Measurements from ENCODE around the gene HNRNPLL.
"Not testable (repeated sequence)": the region's sequence is repeated elsewhere in the genome, so short reads cannot be mapped to it uniquely, and the experiment has no call there.

Gene HNRNPLL

DNA sequence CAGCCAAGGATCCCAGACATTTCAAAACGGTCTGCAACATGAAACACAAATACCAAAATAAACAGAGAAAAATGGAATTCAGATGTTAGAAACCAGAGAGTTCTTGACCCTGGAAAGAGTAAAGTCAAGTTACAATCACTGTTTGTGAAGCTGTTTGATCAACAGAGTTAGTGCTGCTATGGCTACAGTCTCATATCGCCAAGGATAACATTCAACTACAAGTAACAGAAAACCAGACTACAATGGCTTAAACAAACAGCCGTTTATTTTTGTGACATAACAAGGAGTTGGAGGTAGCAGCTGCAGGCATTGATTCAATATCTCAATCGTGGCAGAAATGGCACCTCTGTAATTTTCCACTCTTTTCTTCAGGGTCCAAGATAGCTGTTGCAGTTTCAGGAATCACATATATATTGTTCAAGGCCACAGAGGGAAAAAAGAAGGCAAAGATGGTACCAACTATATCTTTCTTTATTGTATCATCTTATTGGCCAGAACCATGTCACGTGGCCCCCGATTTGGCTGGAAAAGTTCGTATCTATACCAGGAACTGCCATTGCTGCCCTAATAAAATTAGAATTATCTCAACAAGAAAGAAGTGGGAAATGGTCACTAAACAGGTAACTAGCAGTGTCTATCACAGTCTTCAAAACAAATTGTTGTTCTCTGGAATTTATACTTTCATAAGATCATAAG, 17.7 kb upstream of the HNRNPLL start:
- in situ Hi-C loops (cut with HindIII; ENCODE audit: low sequenced_read_pairs): no loop called here

DNA sequence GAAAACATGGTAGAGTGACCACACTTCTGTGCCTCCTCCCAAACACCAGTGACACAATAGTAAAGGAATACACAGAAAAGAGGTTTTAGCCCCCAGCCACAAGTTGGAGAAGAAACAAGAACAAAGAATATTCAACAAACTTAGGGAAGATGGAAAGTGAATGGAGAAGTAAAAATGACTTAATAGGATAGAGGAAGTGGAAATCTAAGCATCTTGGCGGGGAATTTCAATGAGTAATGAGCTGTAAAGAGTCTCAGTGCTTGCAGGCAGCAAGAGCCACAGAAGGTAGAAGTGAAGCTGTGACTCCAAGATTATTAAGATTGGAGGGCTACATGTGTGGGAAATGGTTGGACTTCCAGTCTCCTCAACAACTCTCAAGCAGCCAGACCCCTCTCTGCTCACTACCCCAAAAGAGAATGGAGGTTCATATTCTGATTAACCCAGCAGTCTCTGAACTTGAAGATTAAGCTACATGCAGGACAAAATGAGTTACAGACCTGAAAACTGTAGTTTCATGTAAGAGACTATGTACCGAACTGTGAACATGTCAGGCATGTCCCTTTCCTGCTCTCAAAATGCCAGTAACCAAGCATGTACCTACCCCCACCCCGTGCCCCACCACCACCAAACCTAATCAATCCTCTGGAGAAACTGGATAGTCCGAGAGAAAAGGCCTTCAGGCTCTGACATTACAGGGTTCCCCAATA, 16.9 kb upstream of the HNRNPLL start:
- in situ Hi-C loops (cut with HindIII; ENCODE audit: low sequenced_read_pairs): no loop called here

DNA sequence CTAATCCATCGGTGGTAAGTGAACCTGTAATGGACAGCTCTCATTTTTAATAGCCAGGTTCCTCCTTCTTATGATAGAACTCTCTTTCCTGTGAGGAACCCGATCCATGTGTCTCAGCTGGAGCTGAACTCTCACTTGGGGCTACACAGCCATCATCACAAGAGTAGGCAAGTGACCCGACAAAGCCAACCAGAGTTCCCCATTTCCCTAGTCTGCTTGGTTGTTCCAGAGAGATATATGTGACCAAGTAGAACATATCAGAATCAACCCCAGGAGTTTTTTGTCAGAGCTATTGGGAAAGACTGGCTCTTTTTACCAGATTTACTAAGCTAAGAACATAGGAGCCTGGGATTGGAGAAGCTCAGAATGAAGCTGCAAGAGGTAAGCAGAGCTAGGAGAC, 14.6 kb upstream of the HNRNPLL start:
- in situ Hi-C loops (cut with HindIII; ENCODE audit: low sequenced_read_pairs): no loop called here

DNA sequence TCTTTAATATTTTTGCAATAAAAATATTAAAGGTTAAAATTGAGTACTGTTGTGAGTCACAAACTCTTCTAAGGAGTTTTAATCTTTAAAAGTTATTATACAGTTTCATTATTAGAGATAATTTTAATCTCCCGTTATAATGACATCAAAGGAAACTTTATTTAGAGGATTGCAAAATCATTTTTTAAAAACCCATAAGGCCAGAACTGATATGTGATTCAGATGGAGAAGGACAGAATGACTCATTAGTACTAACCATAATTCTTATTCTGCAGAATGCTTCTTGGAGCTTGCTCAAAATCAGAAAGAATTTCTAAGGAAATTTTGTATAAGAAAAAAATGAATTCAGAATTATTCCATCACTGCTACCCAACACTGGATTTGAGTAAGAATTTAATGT, 12.5 kb upstream of the HNRNPLL start:
- in situ Hi-C loops (cut with HindIII; ENCODE audit: low sequenced_read_pairs): no loop called here

DNA sequence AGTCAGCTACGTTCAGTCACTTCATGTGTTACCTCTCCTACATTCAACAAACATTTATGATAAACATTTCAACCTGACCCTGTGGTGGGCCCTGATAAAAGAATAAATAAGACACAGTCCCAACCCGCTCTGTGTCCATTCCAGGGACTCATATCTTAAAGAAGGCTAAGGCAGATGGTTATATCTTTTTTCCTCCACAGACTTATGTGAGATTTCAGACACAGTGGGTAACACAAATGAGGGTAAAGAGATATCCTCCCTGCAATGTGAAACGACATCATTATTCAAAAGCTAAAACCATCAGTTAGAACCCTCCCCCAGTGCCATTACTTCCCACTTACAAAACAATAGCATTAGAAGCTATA, 11.1 kb upstream of the HNRNPLL start:
- in situ Hi-C loops (cut with HindIII; ENCODE audit: low sequenced_read_pairs): no loop called here

DNA sequence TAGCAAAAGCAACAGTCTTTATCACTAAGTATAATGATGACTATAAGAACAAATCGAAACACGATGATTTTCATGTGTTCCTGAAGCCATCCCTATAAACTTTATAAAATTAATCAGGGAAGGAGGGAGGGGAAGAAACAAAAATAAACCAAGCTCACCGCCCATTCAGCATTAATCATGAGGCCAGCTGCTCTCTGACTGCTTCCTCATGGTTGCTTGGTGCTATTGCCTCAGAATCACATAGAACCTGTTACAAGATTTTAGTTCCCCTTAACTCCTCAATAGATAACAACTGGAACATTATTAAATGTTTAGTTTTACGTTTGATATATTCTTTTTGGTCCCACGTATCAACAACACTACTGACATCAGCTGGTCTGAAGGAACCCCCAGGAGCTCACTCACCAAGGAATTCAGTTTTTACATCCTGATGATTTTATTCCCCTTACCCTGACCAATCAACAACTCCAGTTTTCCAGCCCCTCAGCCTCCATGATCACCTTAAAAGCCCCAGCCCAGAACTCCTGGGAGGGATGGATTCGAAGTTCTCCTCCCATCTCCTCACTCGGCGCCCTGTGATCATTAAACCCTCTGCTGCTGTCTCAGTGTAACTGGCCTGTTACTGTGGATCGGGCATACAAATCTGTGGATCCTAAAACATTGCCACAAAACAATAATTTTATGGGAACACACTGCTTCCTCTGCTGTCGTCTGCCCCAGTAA, 10.6 kb upstream of the HNRNPLL start:
- in situ Hi-C loops (cut with HindIII; ENCODE audit: low sequenced_read_pairs): no loop called here

DNA sequence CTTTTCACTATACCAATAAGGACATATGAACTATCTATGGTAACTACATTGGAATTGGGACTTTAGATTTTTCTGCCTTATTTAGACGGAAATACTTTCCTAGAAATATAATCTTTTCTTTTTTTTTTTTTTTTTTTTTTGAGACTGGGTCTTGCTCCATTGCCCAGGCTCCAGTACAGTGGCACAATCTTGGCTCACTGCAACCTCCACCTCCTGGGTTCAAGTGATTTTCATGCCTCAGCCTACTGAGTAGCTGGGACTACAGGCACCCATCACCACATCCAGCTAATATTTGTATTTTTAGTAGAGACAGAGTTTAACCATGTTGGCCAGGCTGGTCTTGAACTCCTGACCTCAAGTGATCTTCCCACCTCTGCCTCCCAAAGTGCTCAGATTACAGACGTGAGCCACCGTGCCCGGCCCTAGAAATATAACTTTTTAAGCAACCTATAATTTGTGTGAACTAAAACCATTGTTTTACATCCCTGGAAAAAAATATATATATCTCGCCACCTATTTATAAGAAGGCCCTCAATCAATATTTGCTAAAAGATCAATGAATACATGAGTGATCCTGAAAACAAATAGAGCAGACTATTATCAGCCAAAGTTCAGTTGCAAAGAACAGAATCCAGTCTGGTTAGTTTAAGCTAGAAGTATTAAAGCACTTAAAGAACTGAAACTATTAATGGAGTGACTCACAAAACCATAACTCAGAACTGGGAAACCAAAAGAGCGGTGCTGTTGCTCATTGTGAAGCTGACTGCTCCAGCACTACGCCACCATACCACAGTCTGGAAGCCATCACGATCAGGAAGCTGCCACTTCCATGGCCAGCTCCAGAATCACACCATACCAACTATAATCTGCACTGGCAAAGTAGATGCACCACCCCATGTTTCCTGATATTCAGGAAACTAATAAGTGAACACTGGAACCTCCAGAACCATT, 8.4 kb upstream of the HNRNPLL start:
- in situ Hi-C loops (cut with HindIII; ENCODE audit: low sequenced_read_pairs): no loop called here

DNA sequence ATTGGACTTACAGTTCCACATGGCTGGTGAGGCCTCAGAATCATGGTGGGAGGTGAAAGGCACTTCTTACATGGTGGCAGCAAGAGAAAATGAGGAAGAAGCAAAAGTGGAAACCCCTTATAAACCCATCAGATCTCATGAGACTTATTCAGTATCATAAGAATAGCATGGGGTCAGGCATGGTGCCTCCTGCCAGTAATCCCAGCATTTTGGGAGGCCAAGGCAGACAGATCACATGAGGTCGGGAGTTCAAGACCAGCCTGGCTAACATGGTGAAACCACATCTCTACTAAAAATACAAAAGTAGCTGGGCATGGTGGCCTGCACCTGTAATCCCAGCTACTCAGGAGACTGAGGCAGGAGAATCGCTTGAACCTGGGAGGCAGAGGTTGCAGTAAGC, 6.5 kb upstream of the HNRNPLL start:
- in situ Hi-C loops (cut with HindIII; ENCODE audit: low sequenced_read_pairs): not testable (repeated sequence)

DNA sequence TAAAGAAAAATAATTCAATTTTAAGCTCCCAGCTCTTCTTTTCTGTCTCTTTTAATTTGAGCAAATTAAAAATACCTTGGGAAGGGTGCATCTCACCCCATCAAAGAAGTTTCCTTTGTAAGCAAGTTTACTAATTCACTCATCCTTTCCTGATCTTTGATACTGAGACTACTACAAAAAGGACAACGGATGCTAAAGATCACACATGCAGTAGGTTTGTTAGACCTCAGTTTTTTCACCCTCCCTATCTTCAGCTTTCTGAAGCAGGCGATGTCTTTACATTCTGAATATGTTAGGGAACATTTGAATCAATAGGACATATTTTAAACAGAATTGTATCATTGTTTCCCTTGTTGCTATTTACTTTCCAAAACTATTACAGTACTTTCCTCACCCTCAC, 6.0 kb upstream of the HNRNPLL start:
- in situ Hi-C loops (cut with HindIII; ENCODE audit: low sequenced_read_pairs): no loop called here

DNA sequence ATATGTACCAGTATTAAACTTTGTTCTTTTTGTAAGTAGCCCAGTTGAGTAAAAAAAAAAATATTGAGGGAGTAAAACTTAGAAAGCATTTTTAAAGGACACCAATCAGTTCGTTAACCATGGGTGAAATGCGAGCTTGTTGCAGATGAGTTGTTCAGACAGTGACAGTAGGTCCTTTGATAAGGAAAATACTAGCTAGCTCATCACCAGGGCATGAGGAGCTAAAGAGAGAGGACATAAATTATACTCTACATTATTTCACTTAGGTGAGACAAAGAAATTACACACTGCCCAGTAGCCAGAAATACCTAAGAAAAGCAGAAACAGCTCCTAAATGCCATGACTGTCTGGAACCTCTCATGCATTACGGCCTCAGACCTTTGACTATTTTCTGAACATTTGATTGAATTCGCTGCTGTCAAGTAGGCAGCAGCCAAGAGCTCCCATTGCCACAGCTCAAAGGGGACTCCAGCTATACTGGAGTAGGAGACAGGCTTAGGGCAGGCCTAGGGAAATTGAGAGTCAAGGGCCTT, 2.6 kb upstream of the HNRNPLL start:
- in situ Hi-C loops (cut with HindIII; ENCODE audit: low sequenced_read_pairs): no loop called here

DNA sequence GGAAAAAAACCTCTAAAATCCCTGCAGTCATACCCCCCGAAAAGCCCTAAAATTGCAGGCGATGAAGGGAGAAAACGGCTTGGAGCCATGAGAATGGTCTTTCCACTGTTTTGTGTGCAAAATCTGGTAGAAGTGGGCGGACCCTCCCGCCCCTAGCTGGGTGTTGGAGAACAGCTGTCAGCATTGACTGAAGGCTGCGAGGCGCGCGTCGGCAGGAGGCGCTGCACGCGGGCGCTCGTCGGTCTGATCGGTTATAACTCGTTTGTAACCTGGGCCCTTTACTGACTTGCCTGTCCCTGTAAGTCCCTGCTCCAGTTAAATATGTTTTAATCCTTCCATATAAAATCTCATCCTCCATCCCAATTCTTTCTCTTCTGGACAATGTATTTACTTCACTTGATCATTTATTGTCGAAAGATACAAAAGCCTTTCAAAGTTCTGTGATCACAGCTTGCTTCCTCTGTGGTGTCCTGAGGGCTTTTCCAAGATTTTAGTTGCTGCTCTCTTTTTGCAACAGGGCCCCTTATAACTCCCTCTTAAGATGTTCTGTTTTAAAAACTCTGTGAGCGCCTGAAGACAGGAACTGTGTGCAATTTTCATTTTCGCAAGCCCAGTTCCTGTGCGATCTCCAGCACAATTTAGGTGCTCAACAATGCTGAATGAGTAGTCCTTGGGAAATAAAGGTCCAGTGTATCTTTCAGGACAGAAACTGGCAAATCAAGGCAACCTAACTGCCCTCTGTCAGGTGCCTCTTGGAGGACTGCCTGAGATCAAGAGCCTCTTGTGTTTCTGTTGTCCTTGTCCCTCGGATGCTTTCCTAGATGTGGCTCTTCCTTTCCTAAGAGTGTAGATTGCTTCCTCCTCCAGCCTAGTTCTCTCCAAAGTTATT, 918 bp upstream of the HNRNPLL start:
- in situ Hi-C loops (cut with HindIII; ENCODE audit: low sequenced_read_pairs): no loop called here

DNA sequence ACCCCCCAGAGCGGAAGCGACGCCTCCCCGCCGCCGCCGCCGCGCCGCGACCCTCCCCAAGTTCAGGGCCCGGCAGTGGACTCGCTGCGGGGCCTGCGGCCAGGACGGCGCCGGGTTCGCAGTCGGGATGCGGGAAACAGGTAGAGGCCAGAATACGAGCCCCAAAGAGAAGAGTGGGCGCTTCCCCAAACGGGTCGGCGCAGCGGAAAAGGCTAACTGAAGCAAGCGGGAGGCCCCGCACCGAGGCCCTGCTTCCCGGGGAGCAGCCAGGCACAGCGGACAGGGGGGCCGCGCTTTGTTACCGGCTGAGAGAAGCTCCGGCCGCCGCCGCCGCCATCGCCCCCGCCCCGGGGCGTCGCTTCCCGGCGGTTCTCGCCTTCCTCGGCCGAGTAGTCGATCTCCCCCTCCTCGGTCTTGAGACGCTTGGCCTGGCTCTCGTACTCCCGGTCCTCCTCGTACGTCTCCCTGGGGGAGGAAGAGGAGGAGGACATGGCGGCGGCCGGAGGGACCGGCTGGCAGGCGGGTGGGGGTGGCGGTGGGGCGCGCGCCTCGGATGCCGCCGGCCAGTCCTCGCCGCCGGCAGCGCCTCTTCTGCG, 494 bp downstream of the HNRNPLL start:
- in situ Hi-C loops (cut with HindIII; ENCODE audit: low sequenced_read_pairs): no loop called here

DNA sequence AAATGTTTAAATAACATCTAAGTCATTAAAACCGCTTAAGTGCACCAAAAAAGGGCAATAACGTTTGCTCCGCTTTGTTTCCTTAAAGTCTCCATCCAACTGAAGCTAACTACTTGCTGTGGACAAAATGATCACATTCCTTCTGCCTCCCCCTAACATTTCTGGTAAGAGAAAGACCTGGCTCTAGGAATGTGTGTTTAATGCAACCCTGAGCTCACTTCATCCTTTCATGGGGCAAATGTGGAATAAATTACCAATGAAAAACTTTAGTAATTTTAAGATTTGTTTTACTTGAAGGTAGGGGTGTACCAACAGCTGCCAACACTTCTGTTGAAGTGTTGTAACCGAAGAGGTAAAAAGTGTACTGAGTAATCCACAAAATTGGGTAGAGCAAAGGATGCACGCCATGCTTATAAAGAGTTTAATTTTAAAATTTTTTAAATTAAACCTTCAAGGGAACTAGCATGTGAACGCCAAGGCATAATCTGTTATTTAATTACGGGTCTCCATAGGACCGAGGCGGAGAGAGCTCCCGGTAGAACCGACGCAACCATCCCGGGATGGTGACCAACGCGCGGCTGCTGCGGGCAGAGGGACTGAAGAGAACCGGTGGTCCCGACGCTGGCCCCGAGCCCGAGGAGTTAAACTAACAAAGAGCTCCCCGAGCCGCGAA, 1.1 kb downstream of the HNRNPLL start:
- in situ Hi-C loops (cut with HindIII; ENCODE audit: low sequenced_read_pairs): no loop called here

DNA sequence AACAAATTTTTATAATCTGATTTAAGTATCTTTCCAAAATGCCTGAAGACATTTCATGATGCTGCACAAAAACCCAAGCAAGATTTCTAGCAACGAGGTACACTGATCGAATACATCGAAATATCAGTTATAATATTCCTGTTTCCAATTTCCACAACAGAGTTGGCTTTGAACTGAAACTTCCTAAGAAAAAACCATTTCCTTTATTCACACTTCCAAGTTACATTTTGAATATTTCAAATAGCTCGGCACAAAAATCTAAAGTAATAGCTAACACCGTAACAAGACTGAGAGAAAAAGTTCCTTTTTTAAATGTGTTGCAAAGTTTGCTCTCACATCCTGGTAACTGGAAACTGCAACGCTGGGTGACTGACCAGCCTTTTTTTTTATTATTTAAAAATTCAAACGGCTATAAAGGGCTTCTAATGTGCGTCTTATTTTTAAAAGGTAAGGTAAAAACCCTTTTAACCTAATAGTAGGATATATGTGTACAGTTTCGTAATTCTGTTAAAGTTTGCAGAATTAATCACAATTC, 1.7 kb downstream of the HNRNPLL start:
- in situ Hi-C loops (cut with HindIII; ENCODE audit: low sequenced_read_pairs): no loop called here

DNA sequence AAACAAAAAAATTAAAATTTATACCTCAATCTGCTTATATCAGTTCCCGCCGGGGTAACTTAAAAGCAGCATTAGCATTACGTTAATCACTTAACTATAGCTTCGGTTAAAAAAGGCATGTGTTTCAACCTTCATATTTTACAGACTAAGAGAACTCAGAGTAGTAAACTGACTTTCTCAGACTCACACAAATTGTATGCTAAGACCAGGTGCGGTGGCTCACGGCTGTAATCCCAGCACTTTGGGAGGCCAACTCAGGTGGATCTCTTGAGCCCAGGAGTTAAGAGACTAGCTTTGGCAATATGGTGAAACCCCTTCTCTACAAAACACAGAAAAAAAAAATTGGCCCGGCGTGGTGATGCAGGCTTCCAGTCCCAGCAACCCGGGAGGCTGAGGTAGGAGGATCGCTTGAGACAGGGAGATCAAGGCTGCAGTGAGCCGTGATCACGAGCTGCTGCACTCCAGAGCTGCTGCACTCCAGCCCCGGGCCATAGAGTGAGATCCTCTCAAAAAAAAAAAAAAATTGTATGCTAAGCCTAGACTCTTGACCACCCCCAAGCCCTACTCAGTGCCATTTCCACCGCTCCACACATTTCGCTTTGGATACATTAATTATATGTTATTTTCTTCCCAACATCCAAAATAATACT, 2.4 kb downstream of the HNRNPLL start:
- in situ Hi-C loops (cut with HindIII; ENCODE audit: low sequenced_read_pairs): no loop called here

DNA sequence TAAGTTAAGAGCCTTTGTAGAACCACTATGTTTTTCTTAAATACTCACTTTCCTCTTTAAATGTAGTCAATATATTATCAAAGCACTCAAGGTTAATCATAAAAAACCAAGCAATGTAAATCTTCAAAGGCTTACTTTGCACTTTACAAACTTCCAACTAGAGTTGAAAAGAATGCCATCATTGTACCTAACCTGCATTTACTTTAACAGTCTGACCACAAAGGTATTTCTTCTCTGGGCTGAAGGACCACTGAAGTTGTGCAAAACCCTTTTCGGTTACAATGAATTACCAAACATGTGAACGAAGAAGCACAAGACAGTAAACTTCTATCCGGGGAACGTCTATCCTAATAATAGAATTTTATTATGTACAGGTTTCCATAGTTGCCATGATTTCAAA, 3.0 kb downstream of the HNRNPLL start:
- in situ Hi-C loops (cut with HindIII; ENCODE audit: low sequenced_read_pairs): no loop called here

DNA sequence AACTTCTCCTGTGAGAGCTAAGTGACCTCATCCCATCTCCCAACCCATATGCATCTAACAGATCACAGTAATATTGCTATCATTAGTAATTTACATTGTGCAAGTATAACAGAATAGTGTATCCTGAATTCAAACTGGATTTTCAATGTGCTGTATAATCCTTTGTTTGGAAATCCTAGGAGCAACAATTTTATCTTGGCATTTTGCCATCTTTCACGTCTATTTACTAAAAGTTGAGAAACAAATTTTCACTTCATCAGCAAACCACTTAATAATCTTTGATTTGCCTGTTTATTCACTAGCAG, 3.8 kb downstream of the HNRNPLL start:
- in situ Hi-C loops (cut with HindIII; ENCODE audit: low sequenced_read_pairs): no loop called here
